Stimulated activated CD8-positive, alpha-beta memory T cell treated with anti-CD3 and anti-CD28 coated beads, Interleukin-4, amount 100 ng/mL, for 1 hour (primary cell): ENCODE data around the gene CTNNA3.
"Not testable (repeated sequence)": the region's sequence is repeated elsewhere in the genome, so short reads cannot be mapped to it uniquely, and the experiment has no call there.

Experiments
- DNase-seq, 2 donors: peaks; one replicate each; pipeline ENCODE4 v3.0.0-alpha.2; 2020; ENCODE audit warnings: low read depth in 2 of 2, low spot score in 1 of 2

CTNNA3 gene

GRCh38 chr10:67696029-67696428, at the start of gene CTNNA3:
CTNNA3 (minus strand) TSS chr10:67696195.
- DNase-seq: no peak

GRCh38 chr10:67735430-67735829, 39.4 kb upstream of the CTNNA3 start:
- no peak for DNase-seq

GRCh38 chr10:67733511-67733910, 37.5 kb upstream of the CTNNA3 start:
- no peak for DNase-seq

GRCh38 chr10:67725567-67725966, 29.6 kb upstream of the CTNNA3 start:
- no peak for DNase-seq

GRCh38 chr10:67723601-67724000, 27.6 kb upstream of the CTNNA3 start:
- DNase-seq: no peak

GRCh38 chr10:67722113-67722512, 26.1 kb upstream of the CTNNA3 start:
- DNase-seq: no peak

GRCh38 chr10:67716455-67716854, 20.5 kb upstream of the CTNNA3 start:
- DNase-seq: not testable (repeated sequence)

- DNase-seq: no peak
These were observed 9.9 kb upstream of the CTNNA3 start for GRCh38 chr10:67705921-67706320.

GRCh38 chr10:67699613-67700270, 3.7 kb upstream of the CTNNA3 start:
- DNase-seq: not testable (repeated sequence)

- DNase-seq: no peak
These were observed 2.2 kb upstream of the CTNNA3 start for GRCh38 chr10:67698164-67698563.

- DNase-seq: no peak
These were observed 1.7 kb upstream of the CTNNA3 start for GRCh38 chr10:67697724-67698131.

GRCh38 chr10:67696679-67697078, 684 bp upstream of the CTNNA3 start:
- no peak for DNase-seq

- DNase-seq: no peak
These were observed 440 bp downstream of the CTNNA3 start for GRCh38 chr10:67695555-67695954.

- DNase-seq: not testable (repeated sequence)
These were observed 4.1 kb downstream of the CTNNA3 start for GRCh38 chr10:67691861-67692260.

GRCh38 chr10:67690540-67690939, 5.5 kb downstream of the CTNNA3 start:
- DNase-seq: not testable (repeated sequence)

- not testable (repeated sequence) for DNase-seq
These were observed 11.9 kb downstream of the CTNNA3 start for GRCh38 chr10:67684140-67684539.

- DNase-seq: no peak
These were observed 17.5 kb downstream of the CTNNA3 start for GRCh38 chr10:67678335-67678974.

GRCh38 chr10:67676208-67676825, 19.7 kb downstream of the CTNNA3 start:
- no peak for DNase-seq

GRCh38 chr10:67670401-67670800, 25.6 kb downstream of the CTNNA3 start:
- DNase-seq: no peak

GRCh38 chr10:67669978-67670377, 26.0 kb downstream of the CTNNA3 start:
- no peak for DNase-seq

- no peak for DNase-seq
These were observed 27.5 kb downstream of the CTNNA3 start for GRCh38 chr10:67668448-67668847.

GRCh38 chr10:67667035-67667425, 29.0 kb downstream of the CTNNA3 start:
- no peak for DNase-seq
